RPMI8226 (cell line): ENCODE data around the gene TTYH2.

ENCODE experiments used
- DNase-seq: peaks from one replicate; pipeline ENCODE4 v3.0.0-alpha.2; 2015

Gene TTYH2

GRCh38 chr17:74296548-74296936, 83.2 kb downstream of the TTYH2 start:
- DNase-seq = peak; percentile 84

- no peak for DNase-seq
Observed at GRCh38 chr17:74297941-74298340, 84.6 kb downstream of the TTYH2 start.

GRCh38 chr17:74298778-74299177, 85.4 kb downstream of the TTYH2 start:
- no peak for DNase-seq

- no peak for DNase-seq
Observed at GRCh38 chr17:74299226-74300009, 86.0 kb downstream of the TTYH2 start.

- DNase-seq = no peak
Observed at GRCh38 chr17:74303305-74303704, 89.9 kb downstream of the TTYH2 start.

GRCh38 chr17:74304184-74304583, 90.8 kb downstream of the TTYH2 start:
- no peak for DNase-seq

- DNase-seq = peak; percentile 22
Observed at GRCh38 chr17:74305865-74306654, 92.7 kb downstream of the TTYH2 start.

- DNase-seq = no peak
Observed at GRCh38 chr17:74307984-74308773, 94.8 kb downstream of the TTYH2 start.

GRCh38 chr17:74309902-74310301, 96.5 kb downstream of the TTYH2 start:
- DNase-seq = no peak
